Right atrium auricular region (tissue), 2 donors: ENCODE measurements around the gene BPIFA3. TPM values are rescaled to one million over a fixed set of nuclear protein-coding genes. Genes with fewer than 3 reads are reported as not detected.

Experiments used
- DNase-seq: peaks from one replicate; pipeline ENCODE4 v3.0.0-alpha.2; 2019; ENCODE audit warnings: low spot score
- H3K27ac ChIP-seq, 2 donors: fragments of 200-600 bp; sonication (generic); 1 replicate in 1 of 2; 2 replicates in 1 of 2; pipeline ENCODE4 v1.5.1; 2016 to 2019
- H3K27me3 ChIP-seq, 2 donors: fragments of 200-600 bp; sonication (generic); one replicate each; pipeline versions ENCODE4 v1.5.1 to v1.6.0; 2017 to 2019
- H3K36me3 ChIP-seq: fragments of 200-600 bp; sonication (generic); one replicate; pipeline ENCODE4 v1.5.1; 2016
- H3K4me1 ChIP-seq, 2 donors: fragments of 200-600 bp; sonication (generic); one replicate each; pipeline versions ENCODE4 v1.5.1 to v1.6.0; 2017 to 2019
- H3K4me3 ChIP-seq, 2 donors: fragments of 200-600 bp; sonication (generic); 1 replicate in 1 of 2; 2 replicates in 1 of 2; pipeline ENCODE4 v1.5.1; 2017 to 2019; ENCODE audit warnings: mild to moderate bottlenecking in 1 of 2, moderate library complexity in 1 of 2
- H3K9me3 ChIP-seq, 2 donors: fragments of 200-600 bp; sonication (generic); one replicate each; pipeline ENCODE4 v1.5.1; 2019
- CTCF ChIP-seq, 2 donors: fragments of 200-600 bp; sonication (generic); IDR thresholded peaks; one replicate each; pipeline ENCODE4 v1.5.1; 2019; ENCODE audit warnings: antibody characterized with exemption in 2 of 2
- total RNA-seq, 2 donors: library from RNA; depleted of rRNA; stranded (reverse); fragments of >200 nt; gene quantifications; one replicate each; pipeline ENCODE4 v1.1.0, GENCODE V29; 2016

Gene BPIFA3
- total RNA-seq, 2 donors from 2014 or later, result not detected

GRCh38 chr20:33242319-33243100 is 25.4 kb downstream of the BPIFA3 start:
- Histone ChIP-seq H3K9me3 (no peaks in the 10 kb centered on the region), H3K27me3 (no peaks in the 10 kb centered on the region), H3K4me1 (no peaks in the 10 kb centered on the region), H3K27ac (no peak overlapping the region), H3K4me3 (no peak overlapping the region), H3K36me3 (no peaks in the 10 kb centered on the region)
- no peak for DNase-seq
- no peak for TF ChIP-seq CTCF (IDR thresholded peaks at IDR 0.05)

- DNase-seq, result no peak
- Histone ChIP-seq H3K27ac (no peak overlapping the region), H3K9me3 (no peaks in the 10 kb centered on the region), H3K4me1 (no peaks in the 10 kb centered on the region), H3K36me3 (no peaks in the 10 kb centered on the region), H3K4me3 (no peak overlapping the region), H3K27me3 (no peaks in the 10 kb centered on the region)
- TF ChIP-seq CTCF (IDR thresholded peaks at IDR 0.05), result no peak
Observed at GRCh38 chr20:33246077-33246476, 28.9 kb downstream of the BPIFA3 start.

GRCh38 chr20:33249456-33249855 is 32.3 kb downstream of the BPIFA3 start:
- no peaks in the 10 kb centered on the region for H3K4me1 ChIP-seq
- DNase-seq, result no peak
- H3K36me3 ChIP-seq, result no peaks in the 10 kb centered on the region
- H3K27me3 ChIP-seq, result no peaks in the 10 kb centered on the region
- no peaks in the 10 kb centered on the region for H3K9me3 ChIP-seq
- no peak overlapping the region for H3K4me3 ChIP-seq
- TF ChIP-seq CTCF (IDR thresholded peaks at IDR 0.05), result no peak
- no peak overlapping the region for H3K27ac ChIP-seq

GRCh38 chr20:33250666-33251065 is 33.5 kb downstream of the BPIFA3 start:
- H3K4me1 ChIP-seq, result no peaks in the 10 kb centered on the region
- DNase-seq, result no peak
- TF ChIP-seq CTCF (IDR thresholded peaks at IDR 0.05), result no peak
- H3K9me3 ChIP-seq, result no peaks in the 10 kb centered on the region
- no peak overlapping the region for H3K4me3 ChIP-seq
- no peak overlapping the region for H3K27ac ChIP-seq
- no peaks in the 10 kb centered on the region for H3K27me3 ChIP-seq
- no peaks in the 10 kb centered on the region for H3K36me3 ChIP-seq

GRCh38 chr20:33251496-33251895 is 34.3 kb downstream of the BPIFA3 start:
- Histone ChIP-seq H3K36me3 (no peaks in the 10 kb centered on the region), H3K9me3 (no peaks in the 10 kb centered on the region), H3K27me3 (no peaks in the 10 kb centered on the region), H3K4me3 (no peak overlapping the region), H3K27ac (no peak overlapping the region), H3K4me1 (no peaks in the 10 kb centered on the region)
- TF ChIP-seq CTCF (IDR thresholded peaks at IDR 0.05), result no peak
- DNase-seq, result no peak

GRCh38 chr20:33252460-33252859 is 35.3 kb downstream of the BPIFA3 start:
- TF ChIP-seq CTCF (IDR thresholded peaks at IDR 0.05), result no peak
- Histone ChIP-seq H3K36me3 (no peaks in the 10 kb centered on the region), H3K4me3 (no peak overlapping the region), H3K27ac (no peak overlapping the region), H3K4me1 (no peaks in the 10 kb centered on the region), H3K27me3 (no peaks in the 10 kb centered on the region), H3K9me3 (no peaks in the 10 kb centered on the region)
- DNase-seq, result no peak
